Parathyroid adenoma (tissue), 2 donors: ENCODE results near the gene PSMF1.

Source experiments
- H2AFZ ChIP-seq: fragments of 300-600 bp; sonication (generic); one replicate; pipeline ENCODE4 v1.7.0; 2017; ENCODE audit warnings: antibody characterized with exemption, mild to moderate bottlenecking
- H3K27ac ChIP-seq: fragments of 300-600 bp; sonication (generic); one replicate; pipeline ENCODE4 v1.7.0; 2017
- H3K27me3 ChIP-seq: fragments of 300-600 bp; sonication (generic); one replicate; pipeline ENCODE4 v1.7.0; 2017; ENCODE audit warnings: low read length; ENCODE audit not compliant: control insufficient read depth, insufficient read depth
- H3K36me3 ChIP-seq: fragments of 300-600 bp; sonication (generic); one replicate; pipeline ENCODE4 v1.7.0; 2017; ENCODE audit warnings: low read length; ENCODE audit not compliant: control insufficient read depth, insufficient read depth
- H3K4me1 ChIP-seq: fragments of 300-600 bp; sonication (generic); one replicate; pipeline ENCODE4 v1.7.0; 2017; ENCODE audit warnings: control low read depth
- H3K4me2 ChIP-seq: fragments of 300-600 bp; sonication (generic); one replicate; pipeline ENCODE4 v1.7.0; 2017; ENCODE audit warnings: low read length
- H3K4me3 ChIP-seq: fragments of 300-600 bp; sonication (generic); one replicate; pipeline ENCODE4 v1.7.0; 2017; ENCODE audit warnings: low read depth, low read length
- H3K79me2 ChIP-seq: fragments of 300-600 bp; sonication (generic); one replicate; pipeline ENCODE4 v1.7.0; 2017; ENCODE audit warnings: control low read depth
- H3K9ac ChIP-seq: fragments of 300-600 bp; sonication (generic); one replicate; pipeline ENCODE4 v1.7.0; 2017; ENCODE audit warnings: mild to moderate bottlenecking
- H3K9me3 ChIP-seq: fragments of 300-600 bp; sonication (generic); one replicate; pipeline ENCODE4 v1.7.0; 2017; ENCODE audit warnings: low read length; ENCODE audit not compliant: control insufficient read depth
- TF ChIP-seq, protein P1 (sequence below): fragments of 300-600 bp; sonication (generic); IDR thresholded peaks from one replicate; pipeline ENCODE4 v1.7.0; 2017; ENCODE audit warnings: antibody characterized with exemption, mild to moderate bottlenecking
- donor health status: primary hyperparathyroidism.

PSMF1 gene

DNA sequence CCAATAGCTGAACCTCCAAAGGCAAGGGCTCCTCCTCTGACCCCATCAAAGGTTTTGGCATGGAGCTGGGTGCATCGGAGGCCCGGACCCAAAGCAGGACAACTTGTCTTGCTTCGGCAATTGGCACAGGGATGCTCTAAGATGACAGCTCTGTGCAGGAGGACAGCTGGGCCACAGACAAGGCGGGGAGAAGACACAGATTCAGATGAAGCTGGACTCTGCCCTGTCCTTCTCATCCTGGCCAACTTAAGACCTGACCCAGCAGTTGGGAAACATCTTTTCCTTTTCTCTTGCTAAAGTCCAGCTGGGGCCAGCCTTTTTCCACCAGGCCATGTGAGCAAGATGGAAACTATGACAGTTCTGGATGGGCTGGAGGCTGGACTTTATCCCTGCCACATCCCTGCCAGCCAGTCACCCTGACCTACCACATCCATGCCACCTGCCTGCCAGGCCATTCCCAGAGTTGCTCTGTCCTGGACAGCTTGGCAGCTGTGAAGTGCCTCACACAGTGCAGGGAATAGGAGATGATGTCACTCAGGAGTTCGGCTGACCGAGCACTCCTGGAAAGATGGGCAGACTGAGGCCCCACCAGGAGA lies 12.7 kb upstream of the PSMF1 start:
- no peaks in the 10 kb centered on the region for H3K27me3 ChIP-seq
- H3K4me2 ChIP-seq: no peak overlapping the region
- no peaks in the 10 kb centered on the region for H3K36me3 ChIP-seq
- H2AFZ ChIP-seq: no peak overlapping the region
- TF ChIP-seq, protein P1, sequence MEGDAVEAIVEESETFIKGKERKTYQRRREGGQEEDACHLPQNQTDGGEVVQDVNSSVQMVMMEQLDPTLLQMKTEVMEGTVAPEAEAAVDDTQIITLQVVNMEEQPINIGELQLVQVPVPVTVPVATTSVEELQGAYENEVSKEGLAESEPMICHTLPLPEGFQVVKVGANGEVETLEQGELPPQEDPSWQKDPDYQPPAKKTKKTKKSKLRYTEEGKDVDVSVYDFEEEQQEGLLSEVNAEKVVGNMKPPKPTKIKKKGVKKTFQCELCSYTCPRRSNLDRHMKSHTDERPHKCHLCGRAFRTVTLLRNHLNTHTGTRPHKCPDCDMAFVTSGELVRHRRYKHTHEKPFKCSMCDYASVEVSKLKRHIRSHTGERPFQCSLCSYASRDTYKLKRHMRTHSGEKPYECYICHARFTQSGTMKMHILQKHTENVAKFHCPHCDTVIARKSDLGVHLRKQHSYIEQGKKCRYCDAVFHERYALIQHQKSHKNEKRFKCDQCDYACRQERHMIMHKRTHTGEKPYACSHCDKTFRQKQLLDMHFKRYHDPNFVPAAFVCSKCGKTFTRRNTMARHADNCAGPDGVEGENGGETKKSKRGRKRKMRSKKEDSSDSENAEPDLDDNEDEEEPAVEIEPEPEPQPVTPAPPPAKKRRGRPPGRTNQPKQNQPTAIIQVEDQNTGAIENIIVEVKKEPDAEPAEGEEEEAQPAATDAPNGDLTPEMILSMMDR: no peak
- H3K9me3 ChIP-seq: no peaks in the 10 kb centered on the region
- H3K79me2 ChIP-seq: peaks cover 11% of the 10 kb centered on the region
- no peak overlapping the region for H3K4me3 ChIP-seq
- peaks cover 5% of the 10 kb centered on the region for H3K4me1 ChIP-seq
- H3K9ac ChIP-seq: no peak overlapping the region
- H3K27ac ChIP-seq: no peak overlapping the region

- H3K4me2 ChIP-seq: no peak overlapping the region
- no peak overlapping the region for H3K27ac ChIP-seq
- H3K27me3 ChIP-seq: no peaks in the 10 kb centered on the region
- H3K79me2 ChIP-seq: peaks cover 11% of the 10 kb centered on the region
- TF ChIP-seq, protein P1: no peak
- no peaks in the 10 kb centered on the region for H3K36me3 ChIP-seq
- H3K4me3 ChIP-seq: no peak overlapping the region
- H3K9ac ChIP-seq: no peak overlapping the region
- no peak overlapping the region for H2AFZ ChIP-seq
- no peaks in the 10 kb centered on the region for H3K9me3 ChIP-seq
- H3K4me1 ChIP-seq: peaks cover 5% of the 10 kb centered on the region
Observed at GRCh38 chr20:1107176-1107575, 11.2 kb upstream of the PSMF1 start.

- Histone ChIP-seq H2AFZ (no peak overlapping the region), H3K27ac (no peak overlapping the region), H3K4me3 (no peak overlapping the region), H3K36me3 (no peaks in the 10 kb centered on the region), H3K9ac (no peak overlapping the region), H3K9me3 (no peaks in the 10 kb centered on the region), H3K79me2 (peaks cover 11% of the 10 kb centered on the region), H3K4me2 (no peak overlapping the region), H3K4me1 (peaks cover 5% of the 10 kb centered on the region), H3K27me3 (no peaks in the 10 kb centered on the region)
- TF ChIP-seq, protein P1: peak; percentile 85
Observed at GRCh38 chr20:1108437-1108920, 9.9 kb upstream of the PSMF1 start.

DNA sequence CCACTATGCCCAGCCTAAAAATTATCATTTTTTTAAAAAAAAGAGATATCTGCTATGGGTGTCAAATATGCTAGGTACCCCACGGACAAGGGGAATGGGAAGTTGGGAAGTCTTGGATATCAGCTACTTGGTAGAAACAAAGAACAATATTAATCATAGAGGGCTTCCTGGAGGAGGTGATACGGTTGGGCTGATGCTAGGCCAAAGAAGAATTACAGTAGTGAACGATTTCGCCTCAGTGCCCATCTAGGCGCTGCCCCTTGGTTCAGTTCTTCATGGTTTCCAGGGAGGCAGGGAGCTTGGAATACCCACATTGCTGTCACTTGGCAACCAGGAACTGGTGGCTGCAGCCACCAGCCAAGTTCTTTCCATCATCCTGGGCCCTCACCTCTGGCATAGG lies 5.5 kb upstream of the PSMF1 start:
- TF ChIP-seq, protein P1: no peak
- Histone ChIP-seq H3K4me3 (no peak overlapping the region), H3K9ac (no peak overlapping the region), H3K36me3 (no peaks in the 10 kb centered on the region), H3K4me2 (no peak overlapping the region), H2AFZ (no peak overlapping the region), H3K9me3 (no peaks in the 10 kb centered on the region), H3K27me3 (no peaks in the 10 kb centered on the region), H3K79me2 (peaks cover 5% of the 10 kb centered on the region), H3K27ac (no peak overlapping the region), H3K4me1 (peaks cover 5% of the 10 kb centered on the region)

DNA sequence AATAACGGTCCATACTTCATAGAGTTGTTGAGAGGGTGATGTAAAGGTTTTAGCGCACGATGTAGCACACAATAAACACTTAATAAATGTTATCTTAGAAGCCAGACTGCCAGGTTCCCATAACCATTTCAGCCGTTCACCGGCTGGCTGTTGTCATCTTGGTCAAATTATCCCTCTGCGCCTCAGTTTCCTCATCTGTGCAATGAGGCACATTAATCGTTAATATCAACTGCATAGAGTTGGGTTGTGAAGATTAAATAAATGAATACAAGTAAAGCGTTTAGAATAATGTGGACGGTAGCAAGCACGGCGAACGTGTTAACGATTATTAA lies 432 bp upstream of the PSMF1 start:
- peak overlapping the region; percentile 97 for H2AFZ ChIP-seq
- TF ChIP-seq, protein P1: no peak
- peaks cover 35% of the 10 kb centered on the region for H3K4me1 ChIP-seq
- H3K79me2 ChIP-seq: peaks cover 37% of the 10 kb centered on the region
- H3K27ac ChIP-seq: peak overlapping the region; percentile 86
- no peaks in the 10 kb centered on the region for H3K9me3 ChIP-seq
- H3K36me3 ChIP-seq: no peaks in the 10 kb centered on the region
- H3K9ac ChIP-seq: no peak overlapping the region
- H3K4me3 ChIP-seq: peak overlapping the region; percentile 97
- peak overlapping the region; percentile 93 for H3K4me2 ChIP-seq
- H3K27me3 ChIP-seq: no peaks in the 10 kb centered on the region
